Activated CD4-positive, alpha-beta T cell treated with anti-CD3 and anti-CD28 coated beads, Interleukin-2, amount 50 U/mL, for 48 hours (primary cell): ENCODE results near the gene RPGR.

Experiments
- DNase-seq, 2 experiments: peaks; one replicate each; pipeline ENCODE4 v3.0.0-alpha.2; 2020

Gene RPGR

DNA sequence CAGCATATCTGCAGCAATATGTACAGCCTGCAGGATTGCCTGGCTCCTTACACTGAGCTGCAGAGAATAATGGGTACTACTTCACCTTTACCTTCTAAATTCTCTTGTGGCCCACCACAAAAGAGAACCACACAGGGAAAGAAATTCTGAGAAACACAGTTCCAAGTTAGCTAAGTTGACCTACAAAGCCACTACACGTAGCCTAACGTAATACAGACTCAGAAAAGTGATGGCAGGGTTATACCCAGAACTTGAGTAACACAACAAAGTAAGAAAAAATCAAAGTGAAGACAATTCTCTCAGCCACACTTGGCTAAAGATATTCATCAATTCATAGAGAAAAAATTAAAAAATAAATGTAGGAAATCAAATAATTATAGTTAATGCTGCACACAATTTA, 80.3 kb downstream of the RPGR start:
- DNase-seq = no peak

- no peak for DNase-seq
Measured at GRCh38 chrX:38240541-38240940, 86.8 kb downstream of the RPGR start.

GRCh38 chrX:38236901-38237615, 90.3 kb downstream of the RPGR start:
- no peak for DNase-seq

DNA sequence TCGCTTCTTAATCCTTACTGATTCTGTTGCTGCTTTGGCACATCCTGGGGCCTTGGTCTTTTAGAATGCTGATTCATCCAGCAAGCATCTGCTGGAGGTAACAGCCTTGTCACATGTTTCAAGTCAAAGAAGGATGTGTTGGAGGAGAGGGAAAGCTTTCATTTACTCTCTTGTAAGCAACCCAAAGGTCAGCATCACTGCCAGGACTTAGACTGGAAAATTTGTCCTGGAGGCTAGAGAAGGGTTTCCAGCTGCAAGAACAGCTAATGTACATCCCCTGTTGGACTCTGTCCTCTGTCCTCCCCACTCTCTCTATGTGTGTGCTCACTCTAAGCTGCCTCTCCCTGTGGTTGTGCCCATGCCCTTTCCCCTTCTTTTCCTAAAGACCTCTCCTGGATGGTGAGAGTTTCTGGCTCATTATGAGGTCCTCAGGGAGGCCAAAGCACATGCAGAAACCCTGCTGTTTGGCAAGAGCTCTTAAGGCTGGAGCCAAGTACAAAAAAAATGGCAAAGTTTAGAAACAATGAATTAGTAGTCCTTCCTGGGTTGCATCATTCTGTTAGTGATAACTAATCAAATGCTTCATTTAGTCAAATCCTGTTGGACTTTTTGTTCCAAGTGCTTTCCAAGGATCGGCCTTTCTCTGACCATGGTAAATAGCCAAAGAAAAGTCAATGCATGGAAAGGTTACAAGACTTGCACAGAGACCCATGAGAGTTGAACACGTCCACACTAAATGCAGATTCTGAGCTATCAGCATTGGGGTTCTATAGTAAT, 93.2 kb downstream of the RPGR start:
- no peak for DNase-seq

DNA sequence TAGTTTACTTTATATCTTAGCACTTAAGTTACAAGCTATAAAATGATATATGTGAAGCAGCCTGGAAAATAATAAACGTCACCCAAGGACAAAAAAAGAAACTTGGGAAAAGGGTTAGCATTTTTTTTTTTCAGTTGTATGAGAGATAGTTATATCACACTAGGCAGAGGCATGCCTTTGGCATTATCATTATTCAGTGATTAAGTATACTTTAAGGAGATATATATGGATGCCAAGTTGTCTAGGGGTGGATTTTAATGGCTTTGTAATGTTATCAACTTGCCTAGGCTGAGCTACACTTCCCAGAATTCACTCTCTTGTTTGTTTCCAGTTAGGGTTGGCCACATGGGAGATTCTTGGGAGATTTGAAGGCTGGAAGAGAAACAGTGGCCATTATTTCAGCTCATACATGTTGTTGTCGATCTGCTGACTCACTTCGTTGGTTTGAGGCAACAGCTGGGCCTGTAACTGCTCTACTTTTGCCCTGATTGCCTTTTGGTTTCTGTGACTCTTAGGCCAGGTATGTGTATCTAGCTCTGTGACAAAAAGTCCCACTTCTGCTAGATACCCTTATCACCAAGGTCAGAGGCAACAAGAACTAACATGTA, 95.1 kb downstream of the RPGR start:
- DNase-seq = no peak

GRCh38 chrX:38225093-38225492, 102.2 kb downstream of the RPGR start:
- no peak for DNase-seq

GRCh38 chrX:38224160-38224559, 103.1 kb downstream of the RPGR start:
- DNase-seq = no peak

GRCh38 chrX:38221391-38221929, 105.8 kb downstream of the RPGR start:
- no peak for DNase-seq

DNA sequence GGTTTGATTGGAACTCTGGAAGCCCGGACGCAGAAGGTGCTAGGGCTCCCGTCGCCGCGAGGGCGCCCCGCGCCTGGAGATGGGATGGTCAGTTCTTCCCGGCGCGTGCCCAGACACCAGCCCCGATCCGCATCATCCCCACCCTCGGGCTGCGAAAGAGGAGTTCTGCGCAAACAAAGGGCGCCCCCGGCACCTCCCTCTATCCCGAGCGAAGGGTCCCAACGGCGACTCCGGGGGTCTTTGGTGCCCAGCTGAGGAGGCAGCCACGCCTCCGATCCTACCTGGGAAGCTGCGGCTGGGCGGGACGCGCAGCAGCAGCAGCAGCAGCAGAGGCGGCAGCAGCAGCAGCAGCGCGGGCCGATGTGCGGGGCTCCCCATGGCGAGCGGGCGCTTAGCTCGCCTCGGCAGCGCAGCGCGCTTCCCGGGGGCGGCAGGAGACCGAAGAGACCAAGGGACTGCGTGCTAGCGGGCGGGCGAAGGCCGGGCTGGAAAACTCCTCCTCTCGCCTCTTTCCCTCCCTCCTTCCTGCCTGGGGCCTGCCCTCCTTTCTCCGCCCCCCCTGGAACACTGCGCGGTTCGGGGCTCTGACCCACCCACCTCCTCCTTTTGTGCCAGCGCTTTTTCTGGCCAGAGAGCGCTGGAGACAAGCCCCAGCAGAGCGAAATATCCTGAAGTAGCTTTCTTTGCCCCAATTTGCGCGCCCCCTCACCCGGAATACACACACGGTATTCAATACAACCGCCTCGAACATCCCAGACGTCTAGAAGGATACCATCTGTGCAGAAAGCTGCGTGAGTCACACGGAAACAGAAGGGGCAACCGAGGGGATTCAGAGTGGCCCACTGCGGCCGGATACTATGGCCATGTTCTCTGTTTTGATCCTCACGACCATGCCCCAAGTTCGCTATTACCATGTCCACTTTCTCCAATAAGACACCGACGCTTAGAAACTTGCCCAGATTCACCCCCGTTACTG, 106.6 kb downstream of the RPGR start, which contains the start of gene SRPX:
SRPX (minus strand) TSS at position 457 of the 976 bp plus-strand sequence; CDS start at position 378, 79 bp downstream.
- DNase-seq = peak in 1 of 2 experiments; percentile 2

GRCh38 chrX:38220024-38220414, 107.3 kb downstream of the RPGR start:
- peak; percentile 15 to 20 for DNase-seq
